Epithelial cell of proximal tubule (primary cell): Measurements from ENCODE around the gene RPS21. TPM values are rescaled to one million over a fixed set of nuclear protein-coding genes. Genes with fewer than 3 reads are reported as not detected.

Source experiments
- DNase-seq: peaks from one replicate; pipeline ENCODE4 v3.0.0-alpha.2; 2011; ENCODE audit warnings: low read depth
- H3K4me3 ChIP-seq: 2 replicates; pipeline ENCODE4 v1.5.1; 2011; ENCODE audit warnings: low read depth, mild to moderate bottlenecking, low read length
- total RNA-seq: library from RNA; depleted of rRNA; stranded (reverse); fragments of >200 nt; gene quantifications from 2 replicates; pipeline ENCODE4 v1.2.3, GENCODE V29; 2015
- TF ChIP-seq, protein P1 (sequence below): conservative IDR thresholded peaks from 2 replicates; pipeline ENCODE4 v1.5.1; 2012; ENCODE audit warnings: low read depth, mild to moderate bottlenecking, low read length

Gene RPS21
- total RNA-seq, 1 donor from 2014 or later: 2,322 TPM

DNA sequence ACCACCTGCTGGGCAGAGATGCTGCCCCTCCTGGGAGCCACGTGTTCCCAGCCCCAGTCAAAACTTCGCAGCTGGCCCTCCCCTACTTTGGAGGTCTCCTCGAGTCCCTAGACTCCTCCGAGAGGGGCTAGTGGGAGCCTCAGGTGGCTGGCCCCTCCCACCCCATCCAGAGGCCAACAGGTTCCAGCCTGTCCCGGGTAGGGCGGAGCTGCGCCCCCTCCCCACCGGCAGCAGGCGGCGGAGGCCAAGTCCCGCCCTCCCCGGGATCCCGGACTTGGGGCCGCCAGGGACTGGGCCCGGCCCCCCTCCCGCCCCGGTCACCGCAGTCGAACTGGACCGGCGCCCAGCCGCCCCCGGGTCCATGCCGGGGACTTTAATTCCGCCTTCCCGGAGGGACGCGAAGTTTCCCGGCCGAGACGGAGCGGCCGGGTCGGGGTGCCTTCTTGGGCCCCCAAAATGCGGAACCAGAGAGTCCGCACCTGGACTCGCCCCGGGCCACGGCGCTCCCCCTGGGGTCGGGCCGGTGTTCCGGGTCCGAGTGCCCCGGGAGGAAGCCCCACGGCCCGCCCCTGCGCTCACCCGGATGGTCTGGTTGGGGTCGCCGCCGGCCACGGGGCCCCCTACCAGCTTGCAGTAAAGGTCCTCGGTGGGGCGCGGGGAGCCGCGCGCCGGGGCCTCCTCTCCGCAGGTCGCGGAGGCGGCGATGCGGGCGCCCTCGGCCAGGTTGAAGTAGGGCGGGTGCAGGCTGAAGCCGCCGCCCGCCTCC lies 20.4 kb upstream of the RPS21 start:
- TF ChIP-seq, protein P1, sequence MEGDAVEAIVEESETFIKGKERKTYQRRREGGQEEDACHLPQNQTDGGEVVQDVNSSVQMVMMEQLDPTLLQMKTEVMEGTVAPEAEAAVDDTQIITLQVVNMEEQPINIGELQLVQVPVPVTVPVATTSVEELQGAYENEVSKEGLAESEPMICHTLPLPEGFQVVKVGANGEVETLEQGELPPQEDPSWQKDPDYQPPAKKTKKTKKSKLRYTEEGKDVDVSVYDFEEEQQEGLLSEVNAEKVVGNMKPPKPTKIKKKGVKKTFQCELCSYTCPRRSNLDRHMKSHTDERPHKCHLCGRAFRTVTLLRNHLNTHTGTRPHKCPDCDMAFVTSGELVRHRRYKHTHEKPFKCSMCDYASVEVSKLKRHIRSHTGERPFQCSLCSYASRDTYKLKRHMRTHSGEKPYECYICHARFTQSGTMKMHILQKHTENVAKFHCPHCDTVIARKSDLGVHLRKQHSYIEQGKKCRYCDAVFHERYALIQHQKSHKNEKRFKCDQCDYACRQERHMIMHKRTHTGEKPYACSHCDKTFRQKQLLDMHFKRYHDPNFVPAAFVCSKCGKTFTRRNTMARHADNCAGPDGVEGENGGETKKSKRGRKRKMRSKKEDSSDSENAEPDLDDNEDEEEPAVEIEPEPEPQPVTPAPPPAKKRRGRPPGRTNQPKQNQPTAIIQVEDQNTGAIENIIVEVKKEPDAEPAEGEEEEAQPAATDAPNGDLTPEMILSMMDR: no peak
- H3K4me3 ChIP-seq: peak overlapping the region; percentile 95
- DNase-seq: no peak

DNA sequence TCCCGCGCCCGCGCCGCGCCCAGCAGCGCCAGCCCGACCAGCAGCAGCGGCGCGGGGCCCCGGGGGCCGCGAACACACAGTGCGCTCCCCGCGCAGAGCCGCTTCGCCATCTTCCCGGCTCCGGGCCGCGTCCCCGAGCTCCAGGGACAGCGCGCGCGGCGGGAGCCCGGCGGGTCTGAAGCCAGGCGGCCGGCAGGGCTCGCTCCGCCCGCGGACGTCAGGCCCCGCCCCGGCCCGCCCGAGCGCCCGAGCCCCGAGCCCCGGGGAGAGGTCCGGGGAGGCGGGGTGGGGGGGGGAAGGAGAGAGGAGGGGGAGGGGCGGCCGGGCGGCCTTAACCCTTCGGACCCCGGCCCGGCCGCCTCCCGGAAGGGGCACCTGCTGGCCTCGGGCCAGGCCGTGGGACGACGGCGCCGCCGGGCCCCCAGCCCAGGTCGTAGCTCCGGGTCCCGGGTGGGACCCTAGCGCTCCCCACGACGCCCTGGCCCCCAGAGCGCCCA lies 19.7 kb upstream of the RPS21 start, which contains the start of gene LAMA5:
Gene LAMA5, minus strand, starts transcription at position 177 of the 497 bp plus-strand sequence. Its CDS starts 67 bp downstream, at position 110.
- peak within 1 kb of the TSS; percentile 95 for H3K4me3 ChIP-seq
- TF ChIP-seq, protein P1: no peak
- DNase-seq: no peak

DNA sequence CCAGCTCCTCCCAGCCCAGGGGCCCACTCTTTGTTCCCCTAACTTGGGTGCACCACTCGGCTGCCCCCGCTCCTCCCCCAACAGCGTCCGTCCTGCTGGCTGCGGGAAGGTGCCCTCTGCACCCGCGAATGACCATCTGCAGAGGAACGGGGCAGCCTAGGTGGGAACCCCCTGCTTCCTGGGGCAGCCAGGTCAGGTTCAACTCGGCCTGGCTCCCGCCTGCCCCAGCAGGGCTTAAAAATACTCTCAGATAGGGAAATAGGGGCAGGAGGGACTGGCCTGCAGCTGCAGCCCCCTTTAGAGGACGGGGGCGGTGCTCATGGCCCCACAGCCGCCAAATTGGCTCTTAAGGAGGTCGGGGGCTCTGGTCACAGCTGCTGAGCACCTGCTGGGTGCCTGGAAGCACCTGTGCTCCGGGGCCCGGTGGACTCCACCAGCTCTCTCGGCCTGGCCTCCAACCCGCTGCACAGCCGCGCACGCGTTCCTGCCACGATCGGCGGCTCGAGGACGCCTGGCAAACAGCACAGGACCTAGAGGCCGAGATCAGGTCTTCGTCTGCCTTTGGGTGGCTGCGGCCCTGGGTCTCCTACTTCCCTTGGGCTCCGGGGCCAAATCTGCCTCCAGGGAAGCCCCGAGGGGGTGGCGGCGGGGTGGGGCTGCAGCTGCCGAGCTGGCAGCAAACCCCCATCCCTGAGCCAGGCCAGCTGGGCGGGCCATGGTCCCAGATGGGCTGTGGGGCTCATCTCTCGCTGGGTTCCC lies 19.1 kb upstream of the RPS21 start:
- TF ChIP-seq, protein P1: no peak
- DNase-seq: no peak
- H3K4me3 ChIP-seq: peak overlapping the region; percentile 95

DNA sequence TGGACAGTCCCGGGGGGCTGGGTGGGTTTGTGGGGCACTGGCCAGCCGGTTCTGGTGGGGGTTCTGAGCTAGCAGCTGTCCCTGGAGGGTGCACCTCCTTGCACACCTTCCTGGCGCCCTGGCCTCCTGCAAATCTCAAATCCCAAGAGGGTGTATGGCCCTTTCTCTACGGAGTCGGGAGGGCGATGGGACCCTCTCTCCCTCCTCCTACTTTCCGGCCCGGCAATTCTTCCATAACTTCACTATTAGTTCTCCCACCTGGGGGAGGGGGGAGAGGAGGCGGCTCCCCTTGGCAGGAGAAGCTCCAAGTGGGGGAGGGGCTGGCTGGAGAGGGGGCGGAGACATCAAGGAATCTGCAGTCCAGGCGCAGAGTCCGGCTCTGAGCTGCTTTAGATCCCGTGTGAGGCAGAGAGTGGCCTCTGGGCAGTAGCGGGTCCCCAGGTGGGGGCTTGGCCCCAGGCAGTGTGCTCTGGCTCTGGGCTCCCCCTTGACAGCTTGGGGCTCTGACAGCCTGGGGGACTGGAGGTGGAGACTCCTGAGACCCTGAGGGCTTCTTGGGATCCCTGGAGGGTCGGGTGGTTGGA lies 18.4 kb upstream of the RPS21 start:
- peak overlapping the region; percentile 95 for H3K4me3 ChIP-seq
- TF ChIP-seq, protein P1: no peak
- DNase-seq: no peak

DNA sequence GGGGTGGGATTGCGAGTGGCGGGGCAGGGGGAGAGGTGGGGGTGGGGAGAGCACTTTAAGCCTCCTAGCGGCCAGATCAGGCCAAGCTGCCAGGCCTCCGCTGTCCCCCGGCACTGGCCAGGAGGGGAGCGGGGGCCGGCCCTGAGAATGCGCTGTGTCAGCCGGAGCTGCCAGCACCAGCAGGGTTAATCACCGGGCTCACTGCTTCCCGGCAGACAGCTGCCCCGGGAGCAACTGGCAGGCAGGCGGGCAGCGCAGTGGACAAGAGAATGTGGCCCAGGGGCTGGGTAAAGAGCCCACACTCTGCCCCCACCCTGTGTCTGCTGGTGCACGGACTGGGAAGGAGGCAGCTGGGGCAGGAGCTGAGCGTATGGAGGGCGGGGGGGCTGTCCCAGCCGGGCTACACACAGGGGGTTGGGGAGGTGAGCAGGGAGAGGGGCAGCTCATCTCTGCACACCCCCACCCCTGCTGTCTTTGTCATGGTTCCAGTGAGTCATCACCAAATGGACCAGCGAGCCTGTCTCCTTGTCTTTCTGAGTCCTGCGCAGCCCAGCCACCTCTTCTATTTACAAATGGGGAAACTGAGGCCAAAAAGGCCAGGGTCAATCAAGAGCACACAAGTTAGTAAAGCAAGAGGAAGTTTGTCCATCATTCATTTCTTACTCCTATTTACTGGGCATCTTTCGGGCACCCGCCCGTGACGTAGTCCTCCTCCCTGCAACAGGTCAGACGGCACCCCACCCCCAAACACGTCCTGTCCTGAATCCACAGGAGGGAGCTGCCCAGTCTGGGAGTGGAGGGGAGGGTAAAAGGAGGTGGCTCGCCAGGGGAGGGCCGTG lies 17.7 kb upstream of the RPS21 start:
- TF ChIP-seq, protein P1: peak; percentile 18
- DNase-seq: no peak
- peak overlapping the region; percentile 95 for H3K4me3 ChIP-seq

DNA sequence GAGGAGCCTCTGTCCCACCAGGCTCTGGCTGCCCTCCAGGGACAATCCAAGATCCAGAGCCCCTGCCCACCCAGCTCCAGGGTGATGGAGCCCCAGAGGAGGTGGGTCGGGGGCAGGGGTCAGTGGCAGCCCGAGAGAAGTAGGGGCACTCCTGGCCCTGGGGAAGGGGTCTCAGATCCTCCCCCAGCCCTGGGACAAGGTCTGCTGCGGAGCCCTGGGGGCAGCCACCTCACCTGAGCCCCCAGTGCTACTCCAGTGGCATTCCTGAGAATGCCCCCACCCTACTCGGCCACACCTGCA lies 17.1 kb upstream of the RPS21 start:
- no peak for DNase-seq
- TF ChIP-seq, protein P1: no peak
- H3K4me3 ChIP-seq: no peak overlapping the region
